Neural crest cell (in vitro differentiated cells): ENCODE results near the gene PCDH10. TPM values are rescaled to one million over a fixed set of nuclear protein-coding genes. Genes with fewer than 3 reads are reported as not detected.

Experiments
- DNase-seq: peaks from one replicate; pipeline ENCODE4 v3.0.0; 2021; ENCODE audit warnings: low read depth, mixed read lengths, low spot score
- H3K27ac Mint-ChIP-seq: one replicate; pipeline ENCODE4 v1.8.0; 2021; ENCODE audit warnings: mild to moderate bottlenecking, mixed read lengths; ENCODE audit not compliant: unreplicated experiment
- H3K27me3 Mint-ChIP-seq: 2 replicates; pipeline ENCODE4 v1.8.0; 2021; ENCODE audit warnings: low read depth, mild to moderate bottlenecking, mixed read lengths
- H3K36me3 Mint-ChIP-seq: 2 replicates; pipeline ENCODE4 v1.8.0; 2021; ENCODE audit warnings: low read depth, mild to moderate bottlenecking, mixed read lengths
- H3K4me1 Mint-ChIP-seq: 2 replicates; pipeline ENCODE4 v1.8.0; 2021; ENCODE audit warnings: mixed read lengths
- H3K4me3 Mint-ChIP-seq: one replicate; pipeline ENCODE4 v1.8.0; 2021; ENCODE audit warnings: mild to moderate bottlenecking, mixed read lengths
- H3K9me3 Mint-ChIP-seq: 2 replicates; pipeline ENCODE4 v1.8.0; 2021; ENCODE audit warnings: mixed read lengths
- total RNA-seq: library from RNA; stranded (reverse); gene quantifications from 2 replicates; pipeline ENCODE4 v1.2.1, GENCODE V29; 2021
- TF ChIP-seq, protein P1 (sequence below): fragments of 200-600 bp; sonication (generic); conservative IDR thresholded peaks from 2 replicates; pipeline ENCODE4 v1.5.0; 2021; ENCODE audit warnings: antibody characterized with exemption, mild to moderate bottlenecking

Gene PCDH10
- total RNA-seq, 1 donor from 2014 or later: 3.8 TPM

GRCh38 chr4:133156096-133156495 lies 7.0 kb downstream of the PCDH10 start:
- peaks cover 22% of the 10 kb centered on the region for H3K27me3 Mint-ChIP-seq
- H3K36me3 Mint-ChIP-seq: no peaks in the 10 kb centered on the region
- H3K27ac Mint-ChIP-seq: peak overlapping the region; percentile 5
- H3K4me3 Mint-ChIP-seq: peak overlapping the region; percentile 74
- peaks cover 43% of the 10 kb centered on the region for H3K4me1 Mint-ChIP-seq
- TF ChIP-seq, protein P1, sequence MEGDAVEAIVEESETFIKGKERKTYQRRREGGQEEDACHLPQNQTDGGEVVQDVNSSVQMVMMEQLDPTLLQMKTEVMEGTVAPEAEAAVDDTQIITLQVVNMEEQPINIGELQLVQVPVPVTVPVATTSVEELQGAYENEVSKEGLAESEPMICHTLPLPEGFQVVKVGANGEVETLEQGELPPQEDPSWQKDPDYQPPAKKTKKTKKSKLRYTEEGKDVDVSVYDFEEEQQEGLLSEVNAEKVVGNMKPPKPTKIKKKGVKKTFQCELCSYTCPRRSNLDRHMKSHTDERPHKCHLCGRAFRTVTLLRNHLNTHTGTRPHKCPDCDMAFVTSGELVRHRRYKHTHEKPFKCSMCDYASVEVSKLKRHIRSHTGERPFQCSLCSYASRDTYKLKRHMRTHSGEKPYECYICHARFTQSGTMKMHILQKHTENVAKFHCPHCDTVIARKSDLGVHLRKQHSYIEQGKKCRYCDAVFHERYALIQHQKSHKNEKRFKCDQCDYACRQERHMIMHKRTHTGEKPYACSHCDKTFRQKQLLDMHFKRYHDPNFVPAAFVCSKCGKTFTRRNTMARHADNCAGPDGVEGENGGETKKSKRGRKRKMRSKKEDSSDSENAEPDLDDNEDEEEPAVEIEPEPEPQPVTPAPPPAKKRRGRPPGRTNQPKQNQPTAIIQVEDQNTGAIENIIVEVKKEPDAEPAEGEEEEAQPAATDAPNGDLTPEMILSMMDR: no peak
- peak; percentile 29 for DNase-seq
- no peaks in the 10 kb centered on the region for H3K9me3 Mint-ChIP-seq

DNA sequence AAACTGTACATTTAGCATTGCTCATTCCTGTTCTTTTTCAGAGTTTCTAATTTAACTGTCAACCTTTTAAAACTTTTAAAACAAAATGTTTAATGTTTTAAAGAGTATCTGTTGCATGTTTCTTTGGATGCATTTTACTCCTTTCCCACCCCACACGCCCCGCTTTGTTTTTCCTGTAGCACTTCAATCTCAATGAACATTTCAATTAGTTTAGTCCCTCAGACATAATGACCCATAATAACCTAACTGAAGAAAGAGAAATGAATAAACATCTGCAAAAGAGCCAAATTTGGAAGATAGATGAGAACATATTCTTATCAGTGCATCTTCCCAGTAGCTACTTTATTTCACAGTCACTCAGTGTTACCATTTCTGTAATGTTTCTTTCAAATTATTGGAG lies 7.5 kb downstream of the PCDH10 start:
- Mint-ChIP-seq H3K27ac (peak overlapping the region; percentile 78), H3K9me3 (no peaks in the 10 kb centered on the region), H3K4me3 (peak overlapping the region; percentile 74), H3K36me3 (no peaks in the 10 kb centered on the region), H3K27me3 (peaks cover 17% of the 10 kb centered on the region), H3K4me1 (peaks cover 40% of the 10 kb centered on the region)
- no peak for DNase-seq
- TF ChIP-seq, protein P1: no peak

- Mint-ChIP-seq H3K27me3 (peaks cover 9% of the 10 kb centered on the region), H3K9me3 (no peaks in the 10 kb centered on the region), H3K4me1 (peaks cover 35% of the 10 kb centered on the region), H3K36me3 (no peaks in the 10 kb centered on the region), H3K27ac (no peak overlapping the region), H3K4me3 (peak overlapping the region; percentile 1)
- no peak for DNase-seq
- TF ChIP-seq, protein P1: no peak
These were observed 8.5 kb downstream of the PCDH10 start for GRCh38 chr4:133157460-133158160.

- H3K36me3 Mint-ChIP-seq: no peaks in the 10 kb centered on the region
- no peak overlapping the region for H3K27ac Mint-ChIP-seq
- no peak for DNase-seq
- H3K4me1 Mint-ChIP-seq: peaks cover 16% of the 10 kb centered on the region
- H3K9me3 Mint-ChIP-seq: no peaks in the 10 kb centered on the region
- H3K4me3 Mint-ChIP-seq: no peak overlapping the region
- no peaks in the 10 kb centered on the region for H3K27me3 Mint-ChIP-seq
- TF ChIP-seq, protein P1: no peak
These were observed 11.8 kb downstream of the PCDH10 start for GRCh38 chr4:133160853-133161252.

GRCh38 chr4:133161570-133162295 lies 12.6 kb downstream of the PCDH10 start:
- Mint-ChIP-seq H3K36me3 (no peaks in the 10 kb centered on the region), H3K27ac (no peak overlapping the region), H3K27me3 (no peaks in the 10 kb centered on the region), H3K9me3 (no peaks in the 10 kb centered on the region), H3K4me1 (peaks cover 7% of the 10 kb centered on the region), H3K4me3 (no peak overlapping the region)
- TF ChIP-seq, protein P1: no peak
- DNase-seq: no peak
